OCI-M2 (cell line): ENCODE data around the gene CREBBP.

ENCODE experiments used
- DNase-seq: peaks from one replicate; lab custom pipeline; 2025; ENCODE audit not compliant: unreplicated experiment; lab: John Stamatoyannopoulos, UW

The CREBBP gene

DNA sequence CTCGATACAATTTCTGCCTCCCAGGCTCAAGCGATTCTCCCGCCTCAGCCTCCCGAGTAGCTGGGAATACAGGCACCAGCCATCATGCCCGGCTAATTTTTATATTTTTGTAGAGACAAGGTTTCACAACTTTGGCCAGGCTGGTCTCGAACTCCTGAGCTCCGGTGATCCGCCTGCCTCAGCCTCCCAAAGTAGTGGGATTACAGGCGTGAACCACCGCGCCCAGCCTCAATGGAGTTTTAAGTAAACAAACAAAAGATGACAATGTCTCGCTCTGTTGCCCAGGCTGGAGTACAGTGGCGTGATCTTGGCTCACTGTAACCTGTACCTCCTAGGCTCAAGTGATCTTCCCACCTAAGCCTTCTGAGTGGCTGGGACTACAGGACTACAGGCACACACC lies 110.6 kb downstream of the CREBBP start:
- DNase-seq: no peak

DNA sequence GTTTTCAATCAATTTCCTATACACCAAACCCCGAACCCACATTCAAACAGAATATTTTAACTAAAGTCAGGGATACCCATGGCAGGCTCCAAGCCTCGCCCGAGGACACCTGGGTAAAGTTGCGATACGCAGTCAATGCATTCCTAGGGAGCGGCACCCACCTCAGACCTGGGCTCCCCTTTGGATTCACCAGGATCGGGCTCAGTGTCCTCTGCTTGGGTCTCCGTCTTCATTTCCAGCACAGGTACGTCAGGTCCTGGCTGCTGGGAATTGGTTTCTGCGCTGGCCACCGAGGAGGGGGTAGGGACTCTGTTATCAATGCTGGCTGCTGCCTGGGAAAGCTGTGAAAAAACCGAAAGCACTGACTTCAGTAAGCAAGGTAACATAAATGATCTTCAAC lies 111.5 kb downstream of the CREBBP start:
- DNase-seq: no peak

DNA sequence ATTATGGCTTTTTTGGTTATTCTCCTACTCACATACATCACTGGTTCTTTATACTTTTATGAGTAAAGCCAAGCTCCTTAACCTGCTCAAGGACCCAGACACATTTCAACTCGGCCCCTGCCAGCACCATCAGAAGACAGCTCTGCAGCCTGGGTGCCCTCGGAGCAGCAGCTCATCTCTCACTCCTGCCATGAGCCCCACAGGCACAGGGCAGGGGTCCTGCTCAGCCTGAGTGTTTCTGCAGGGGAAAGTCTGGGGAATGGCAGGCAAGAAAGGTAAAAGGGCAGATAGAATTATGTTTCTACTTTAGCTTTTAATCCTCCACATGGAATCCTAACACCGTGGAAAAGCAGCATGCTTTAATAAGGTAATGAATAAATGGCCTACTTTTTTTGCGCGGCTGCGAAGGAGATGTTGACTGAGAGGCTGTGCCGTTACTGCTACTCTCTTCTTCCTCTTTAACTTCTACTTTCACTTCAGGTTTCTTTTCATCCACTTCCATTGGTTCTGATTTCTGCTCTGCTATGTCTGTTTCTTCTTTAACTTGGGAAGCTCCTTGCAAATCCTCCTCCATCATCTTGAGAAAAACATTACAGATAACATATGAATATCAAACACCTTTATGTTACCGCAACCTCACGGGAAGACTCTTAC lies 113.1 kb downstream of the CREBBP start:
- no peak for DNase-seq

DNA sequence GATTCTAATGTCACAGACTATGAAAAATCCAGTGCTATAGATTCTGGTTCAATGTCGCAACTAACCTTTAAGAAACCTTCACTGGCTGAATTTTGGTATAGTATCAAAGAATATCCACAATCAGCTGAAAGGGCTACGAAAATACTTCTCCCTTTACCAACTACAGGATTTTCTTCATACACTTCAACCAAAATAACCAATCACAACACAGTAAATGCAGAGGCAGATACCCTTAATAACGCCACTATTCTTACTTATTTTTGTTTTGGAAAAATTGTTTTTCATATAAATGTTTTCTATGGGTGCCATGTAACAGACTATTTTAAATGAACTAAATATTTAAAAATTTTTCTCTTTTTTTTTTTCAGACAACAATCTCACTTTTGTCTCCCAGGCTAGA lies 114.3 kb downstream of the CREBBP start:
- no peak for DNase-seq

DNA sequence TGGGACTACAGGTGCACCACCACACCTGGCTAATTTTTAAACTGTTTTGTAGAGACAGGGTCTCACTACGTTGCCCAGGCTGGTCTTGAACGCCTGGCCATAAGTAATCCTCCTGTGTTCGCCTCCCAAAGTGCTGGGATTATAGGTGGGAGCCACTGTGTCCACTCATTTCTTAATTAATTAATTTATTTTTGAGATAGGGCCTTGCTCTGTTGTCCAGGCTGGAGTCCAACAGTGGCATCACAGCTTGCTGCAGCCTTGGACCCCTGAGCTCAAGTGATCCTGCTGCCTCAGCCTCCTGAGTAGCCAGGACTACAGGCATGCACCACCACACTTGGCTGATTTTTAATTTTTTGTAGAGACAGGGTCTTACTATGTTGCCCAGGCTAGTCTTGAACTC lies 116.1 kb downstream of the CREBBP start:
- no peak for DNase-seq

DNA sequence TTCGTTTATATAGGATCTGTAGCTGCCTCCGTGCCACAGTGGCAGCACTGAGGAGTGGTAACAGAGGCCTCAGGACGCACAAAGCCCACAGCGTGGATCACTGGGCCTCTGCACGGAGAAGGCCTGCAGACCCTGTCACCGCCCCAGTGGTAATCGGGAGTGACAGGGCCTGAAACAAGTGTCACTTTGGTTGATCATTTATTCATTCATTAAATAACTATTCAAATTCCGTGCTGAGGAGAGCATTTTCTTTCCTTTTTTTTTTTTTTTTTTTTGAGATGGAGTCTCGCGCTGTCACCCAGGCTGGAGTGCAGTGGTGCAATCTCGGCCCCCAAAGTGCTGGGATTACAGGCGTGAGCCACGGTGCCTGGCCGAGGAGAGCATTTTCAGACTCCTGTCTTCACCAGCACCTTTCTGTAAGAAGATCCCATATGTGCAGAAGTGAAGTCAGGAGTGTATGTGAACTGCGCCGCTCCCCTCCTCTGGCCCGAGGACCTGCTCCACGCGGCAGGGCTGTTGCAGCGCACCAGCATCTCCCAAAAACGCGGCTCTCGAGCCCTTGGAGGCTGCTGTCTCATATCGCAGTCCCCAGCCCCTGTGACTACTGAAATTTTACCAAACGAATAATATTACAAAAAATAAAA lies 118.3 kb downstream of the CREBBP start:
- DNase-seq: no peak

DNA sequence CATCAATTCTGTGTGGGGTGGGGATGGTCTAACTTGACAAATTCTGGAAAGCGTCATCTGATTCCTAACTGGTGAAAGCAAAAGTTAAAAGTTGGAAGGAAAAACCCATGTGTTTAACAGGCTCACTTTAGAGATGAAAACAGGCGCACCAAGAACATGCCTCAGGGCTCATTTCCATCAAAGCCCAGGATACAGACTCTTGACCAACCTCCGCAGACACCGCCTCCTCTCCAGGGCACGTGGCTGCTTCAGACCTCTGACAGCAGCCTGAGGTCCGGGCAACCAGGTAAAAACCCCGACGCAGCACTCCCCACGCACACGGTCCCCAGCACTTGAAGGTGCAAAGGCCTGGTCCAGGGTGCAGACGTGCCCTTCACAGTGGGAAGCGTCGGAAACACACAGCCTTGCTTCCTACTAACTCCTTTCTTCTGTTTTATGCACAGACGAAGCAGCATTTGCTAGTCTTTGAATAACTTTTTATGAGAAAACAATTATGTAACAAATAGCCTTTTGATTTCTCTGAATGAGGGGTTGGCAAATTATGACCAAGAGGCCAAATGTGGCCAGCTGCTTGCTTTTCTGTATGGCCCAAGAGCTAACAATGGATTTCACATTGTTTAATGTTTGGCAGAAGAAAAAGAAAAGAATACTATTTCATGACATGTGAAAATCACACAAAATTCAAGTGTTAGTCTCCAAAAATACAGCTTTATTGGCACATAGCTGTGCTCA lies 119.0 kb downstream of the CREBBP start:
- no peak for DNase-seq

DNA sequence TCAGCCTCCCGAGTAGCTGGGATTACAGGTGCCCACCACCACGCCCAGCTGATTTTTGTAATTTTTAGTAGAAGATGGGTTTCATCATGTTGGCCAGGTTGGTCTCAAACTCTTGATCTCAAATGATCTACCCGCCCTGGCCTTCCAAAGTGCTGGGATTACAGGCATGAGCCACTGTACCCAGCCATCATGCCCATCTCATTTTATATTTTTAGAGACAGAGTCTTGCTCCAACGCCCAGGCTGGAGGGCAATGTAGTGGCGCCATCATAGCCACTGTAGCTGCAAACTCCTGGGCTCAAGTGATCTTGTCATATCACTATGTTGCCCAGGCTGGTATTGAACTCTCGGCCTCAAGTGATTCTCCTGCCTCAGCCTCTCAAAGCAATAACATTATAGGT lies 120.0 kb downstream of the CREBBP start:
- no peak for DNase-seq

DNA sequence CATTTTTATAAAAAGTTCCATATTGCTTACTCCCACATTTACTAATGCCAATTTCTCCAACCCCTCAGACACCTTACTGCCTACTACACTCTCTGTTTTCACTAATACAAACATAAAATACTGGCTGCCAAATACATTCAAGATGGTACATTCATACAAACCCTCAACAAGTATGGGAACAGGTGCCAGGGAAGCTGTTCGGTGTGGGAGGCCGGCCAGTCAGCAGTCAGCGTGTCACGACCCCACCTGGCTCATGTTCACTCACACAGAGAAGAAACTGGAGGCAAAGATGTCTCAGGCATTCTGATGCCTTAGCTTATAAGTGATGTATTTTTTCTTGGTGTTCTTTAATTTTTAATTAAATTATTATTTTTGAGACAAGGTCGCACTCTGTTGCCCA lies 120.8 kb downstream of the CREBBP start:
- no peak for DNase-seq

DNA sequence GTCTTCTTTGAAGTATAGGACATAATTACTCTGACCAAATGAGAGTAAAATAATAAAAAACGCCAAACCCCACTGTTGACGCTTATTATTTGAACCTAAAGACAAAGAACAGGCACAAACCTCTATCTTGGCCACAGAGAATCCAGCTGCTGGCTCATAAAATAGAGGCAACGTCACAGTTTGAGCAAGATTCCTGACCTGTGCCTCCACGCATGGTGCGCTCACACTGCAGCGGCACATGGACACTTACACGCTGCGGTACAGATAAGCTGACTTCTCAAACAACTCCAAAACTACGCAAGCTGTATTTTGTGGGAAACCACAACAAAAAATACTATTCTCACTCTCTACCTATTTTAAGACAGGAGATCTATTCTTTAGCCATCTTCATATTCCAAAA lies 124.4 kb downstream of the CREBBP start:
- DNase-seq: no peak

DNA sequence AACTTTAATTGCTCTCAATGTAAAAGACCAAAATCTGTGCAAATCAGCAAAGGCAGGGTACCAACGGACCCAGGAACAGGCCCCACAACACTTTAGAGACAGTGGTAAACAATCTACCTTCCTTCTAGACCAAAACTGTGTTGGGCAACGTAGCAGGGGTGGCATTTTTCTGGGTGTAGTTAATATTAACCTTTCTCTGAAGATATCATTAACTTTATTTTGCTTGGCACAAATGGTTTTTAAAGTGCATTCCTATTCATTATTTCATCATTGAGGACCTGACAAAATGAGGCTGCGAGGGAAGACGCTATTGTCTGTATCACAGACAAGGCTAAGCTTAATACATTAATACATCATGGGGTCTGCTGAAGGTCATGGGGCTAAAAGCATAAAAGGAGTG lies 125.3 kb downstream of the CREBBP start:
- no peak for DNase-seq

DNA sequence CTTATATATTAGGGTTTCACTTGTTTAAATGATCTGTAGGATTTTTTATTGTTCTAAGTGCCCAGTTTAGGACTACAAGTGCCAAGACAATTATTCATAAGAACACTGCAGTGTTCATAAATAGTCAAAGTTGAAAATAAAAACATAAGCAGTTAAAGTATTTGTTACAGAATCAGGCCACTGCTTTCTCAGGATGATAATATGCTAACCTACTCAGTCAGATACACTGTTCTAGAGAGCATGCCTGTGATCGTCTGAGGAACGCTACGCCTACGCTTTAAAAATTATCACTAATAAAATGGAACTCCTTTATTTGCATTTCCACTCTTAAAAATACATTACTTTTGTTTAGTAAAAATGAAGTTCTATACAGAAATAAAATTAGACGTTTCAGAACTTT lies 125.7 kb downstream of the CREBBP start:
- DNase-seq: no peak

DNA sequence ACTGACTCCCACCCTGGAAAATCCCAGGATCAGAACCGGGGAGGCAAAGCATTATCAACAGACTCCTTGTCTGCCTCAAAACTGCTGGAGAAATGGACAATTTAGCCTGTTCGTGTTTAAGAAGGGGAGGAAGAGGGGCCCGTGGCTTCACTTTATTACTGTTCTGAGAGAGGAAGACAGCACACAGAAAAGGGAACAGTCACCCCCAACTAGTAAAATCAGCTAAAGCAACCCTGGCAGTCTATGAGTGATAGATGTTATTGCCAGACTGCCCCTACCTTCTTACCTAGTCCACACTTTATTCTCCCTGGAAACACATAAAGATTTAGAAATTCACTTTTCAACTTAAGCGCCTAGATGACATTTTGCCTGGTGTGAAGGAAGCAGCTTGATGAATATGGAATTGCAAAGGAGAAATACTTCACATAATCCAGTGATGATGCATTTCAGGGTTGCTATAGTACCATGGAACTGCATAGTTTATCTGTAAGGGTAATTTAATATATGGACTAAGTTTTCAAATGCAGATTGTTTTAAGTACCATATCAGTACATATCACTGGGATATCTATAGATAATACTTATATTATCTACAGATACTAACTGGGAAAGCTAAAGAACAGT lies 126.3 kb downstream of the CREBBP start:
- DNase-seq: no peak

DNA sequence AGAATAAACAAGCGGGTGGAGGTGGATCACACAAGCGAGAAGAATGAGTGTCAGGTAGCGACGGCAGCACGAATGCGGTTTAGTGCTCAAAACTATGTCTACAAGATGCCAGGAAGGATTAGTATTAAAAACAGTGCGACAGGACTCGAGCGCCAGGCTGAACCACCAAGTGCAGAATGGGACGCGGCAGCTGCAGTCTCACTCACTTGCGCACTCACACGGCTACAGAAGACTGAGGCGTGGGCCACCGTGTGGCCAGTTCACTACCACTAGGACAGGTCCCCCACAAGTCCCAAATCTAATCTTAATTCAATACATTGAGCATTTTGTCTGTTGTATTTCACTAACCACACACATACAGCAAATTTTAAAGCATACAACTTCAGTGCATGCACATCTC lies 127.5 kb downstream of the CREBBP start:
- DNase-seq: no peak

DNA sequence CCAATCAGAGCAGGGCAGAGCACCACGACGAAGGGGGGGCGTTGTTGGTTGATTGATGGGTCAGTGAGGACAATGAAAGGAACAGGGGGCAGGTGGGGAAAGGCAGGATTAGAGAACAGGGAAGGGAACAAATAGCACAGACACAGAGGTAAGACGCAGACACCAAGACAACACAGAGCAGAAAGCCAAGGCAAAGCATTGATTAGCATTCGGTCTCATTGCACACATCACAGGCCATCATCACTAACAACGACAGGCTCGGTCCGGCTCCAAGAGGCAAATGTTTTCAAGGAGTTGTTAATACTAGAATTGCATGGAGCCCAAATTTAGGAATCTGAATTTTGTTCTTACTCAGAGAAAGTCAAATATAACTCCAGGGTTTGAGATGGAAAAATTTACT lies 128.6 kb downstream of the CREBBP start:
- DNase-seq: no peak

DNA sequence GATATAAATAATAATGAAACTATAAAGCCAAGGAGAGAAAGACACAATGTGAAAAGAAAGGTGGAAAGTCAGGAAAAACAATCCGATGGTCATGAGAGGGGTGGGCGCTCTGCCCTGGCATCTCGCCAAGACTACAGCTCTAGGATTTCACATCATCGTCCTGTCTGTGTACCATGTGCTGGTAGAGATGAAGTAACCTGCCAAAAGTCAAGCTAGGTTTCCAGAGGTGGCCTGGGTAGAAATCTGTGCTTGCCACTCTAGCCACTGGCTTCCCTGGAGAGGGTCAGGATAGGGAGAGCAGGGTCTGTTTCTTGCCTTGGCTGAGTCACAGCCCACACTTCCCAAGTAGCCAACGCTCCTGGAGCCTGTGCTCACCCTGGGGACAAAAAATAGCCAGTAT lies 132.2 kb downstream of the CREBBP start:
- no peak for DNase-seq

DNA sequence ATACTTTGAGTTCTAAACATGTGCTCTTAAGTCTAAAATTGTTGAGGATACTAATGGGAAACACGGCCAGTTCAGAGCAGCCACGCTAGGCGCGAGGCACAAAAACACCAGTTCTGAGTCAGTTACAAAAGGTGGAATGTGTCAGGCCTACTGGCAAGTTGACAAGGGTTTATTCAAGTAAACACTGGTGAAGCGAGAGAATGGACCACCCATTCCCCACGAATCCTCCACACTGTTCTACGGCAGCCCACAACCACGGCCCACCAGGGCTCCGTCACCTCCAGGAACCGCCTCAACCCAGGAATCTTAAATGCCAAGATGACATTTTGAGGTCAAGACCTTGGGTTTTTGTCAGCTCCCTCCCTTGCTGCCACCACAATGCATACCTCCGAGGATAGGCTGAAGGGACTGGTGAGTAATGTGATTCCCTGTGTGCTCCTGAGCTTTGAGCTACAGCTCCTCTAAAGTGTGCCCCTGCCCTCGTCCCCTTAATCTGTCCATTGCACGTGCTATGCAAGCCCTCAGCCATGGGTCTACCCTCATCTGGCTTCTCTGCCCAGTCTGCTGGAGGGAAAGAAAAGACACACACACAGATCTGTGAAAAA lies 134.7 kb downstream of the CREBBP start:
- no peak for DNase-seq

DNA sequence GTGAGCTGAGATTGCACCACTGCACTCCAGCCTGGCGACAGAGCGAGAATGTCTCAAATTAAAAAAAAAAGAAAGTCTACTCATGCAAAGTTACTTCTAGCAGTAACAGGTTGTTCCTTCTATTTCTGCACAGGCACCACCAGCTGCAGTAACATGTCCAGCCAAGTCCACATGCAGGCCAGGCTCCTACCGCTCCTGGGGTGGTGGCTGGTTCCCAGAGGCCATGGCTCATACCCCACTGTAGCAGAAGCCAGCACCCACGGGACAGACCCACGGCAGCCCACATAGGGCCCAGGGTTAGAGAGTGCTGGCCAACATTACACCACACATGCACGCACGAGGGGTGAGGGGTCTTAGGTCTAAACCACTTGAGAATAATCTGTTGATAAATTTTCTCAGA lies 136.5 kb downstream of the CREBBP start:
- no peak for DNase-seq

DNA sequence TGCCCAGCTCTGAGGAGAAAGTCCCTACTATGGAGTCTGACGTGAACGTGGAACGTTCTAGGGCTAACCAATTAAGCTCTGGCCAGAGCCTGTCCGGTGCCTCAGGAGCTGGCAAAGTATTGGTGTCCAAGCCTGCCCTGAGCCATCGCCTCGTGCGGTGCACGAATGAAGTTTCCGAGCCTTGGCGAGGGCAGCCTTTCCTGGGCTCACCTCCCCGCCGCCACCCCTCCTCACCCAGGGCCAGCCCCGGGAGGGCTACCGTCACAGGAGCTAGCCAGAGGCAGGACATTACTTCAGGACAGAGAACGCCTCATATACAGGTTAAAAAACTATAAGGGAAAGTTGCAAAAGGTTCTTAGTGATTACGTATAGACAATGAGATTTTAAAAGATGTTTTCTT lies 139.6 kb downstream of the CREBBP start:
- DNase-seq: no peak

DNA sequence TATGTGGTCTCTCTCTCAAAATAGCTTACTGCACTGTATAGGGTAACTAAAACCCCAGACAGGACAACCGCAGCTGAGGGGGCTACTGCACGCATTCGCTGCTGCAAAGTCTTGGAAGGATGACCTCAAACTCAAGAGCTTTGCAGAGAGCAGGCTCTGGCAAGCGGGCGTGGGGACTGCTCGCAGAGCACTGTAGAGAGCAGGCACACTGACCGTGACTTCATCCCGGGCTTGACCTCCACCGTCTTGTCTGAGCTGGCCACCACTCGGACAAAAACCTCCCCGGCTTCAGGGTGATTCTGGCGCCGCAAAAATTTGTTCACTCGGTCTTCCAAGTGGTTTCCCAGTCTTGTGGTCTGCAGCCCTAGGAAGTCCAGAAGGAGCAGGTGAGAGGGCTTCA lies 140.3 kb downstream of the CREBBP start:
- no peak for DNase-seq

DNA sequence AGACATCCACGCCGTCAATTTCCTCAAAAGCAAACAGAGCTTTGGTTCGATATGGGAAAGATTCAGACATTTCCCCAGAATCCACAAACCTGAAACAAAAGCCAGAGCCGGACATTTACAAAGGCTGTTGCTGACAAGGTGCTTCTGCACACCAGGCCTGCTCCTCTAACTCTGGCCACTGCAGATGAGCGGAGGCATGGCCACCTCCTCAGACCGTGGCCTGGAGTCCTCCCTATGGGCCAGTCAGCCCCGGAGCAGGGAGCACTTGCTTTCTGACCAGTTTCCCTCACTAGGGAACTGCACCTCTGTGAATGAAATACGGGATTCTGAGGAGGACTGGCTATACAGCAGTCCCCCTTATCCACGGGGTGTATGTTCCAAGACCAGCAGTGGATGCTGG lies 140.9 kb downstream of the CREBBP start:
- DNase-seq: no peak

DNA sequence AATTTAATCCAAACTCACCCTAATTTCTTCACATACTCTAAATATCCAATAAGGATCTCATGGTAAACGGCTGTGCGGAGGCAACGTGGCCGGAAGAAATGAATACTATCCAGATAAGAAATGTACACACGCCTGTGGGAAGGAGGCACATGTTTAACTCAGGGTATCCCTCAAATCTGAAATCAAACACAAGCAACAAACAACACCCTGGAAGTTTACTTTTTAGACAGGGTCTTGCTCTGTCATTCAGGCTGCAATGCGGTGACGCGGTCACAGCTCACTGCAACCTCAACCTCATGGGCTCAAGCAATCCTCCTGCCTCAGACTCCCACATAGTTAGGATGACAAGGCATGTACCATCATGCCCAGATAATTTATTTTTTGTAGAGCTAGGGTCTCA lies 142.0 kb downstream of the CREBBP start:
- DNase-seq: no peak
